HG02763 (cell line): ENCODE data around the gene MEIS3.

ENCODE experiments used
- ATAC-seq: cut with Tn5 transposase; IDR thresholded peaks from one replicate; pipeline ENCODE4 v1.9.1; 2021; ENCODE audit warnings: mild to moderate bottlenecking, moderate library complexity; ENCODE audit not compliant: unreplicated experiment

The MEIS3 gene

GRCh38 chr19:47419030-47419783 is at the start of gene MEIS3:
Gene MEIS3, minus strand, starts transcription at chr19:47419527. Its CDS starts 446 bp downstream, at chr19:47419081.
- no peak for ATAC-seq

- no peak for ATAC-seq
Measured at GRCh38 chr19:47467914-47468313, 48.6 kb upstream of the MEIS3 start.

GRCh38 chr19:47465957-47466356 is 46.6 kb upstream of the MEIS3 start:
- no peak for ATAC-seq

- no peak for ATAC-seq
Measured at GRCh38 chr19:47464675-47465419, 45.5 kb upstream of the MEIS3 start.

GRCh38 chr19:47461876-47462275 is 42.5 kb upstream of the MEIS3 start:
- ATAC-seq = no peak

GRCh38 chr19:47459477-47459876 is 40.1 kb upstream of the MEIS3 start:
- no peak for ATAC-seq

GRCh38 chr19:47458672-47459071 is 39.3 kb upstream of the MEIS3 start:
- ATAC-seq = no peak

GRCh38 chr19:47456721-47457474 is 37.6 kb upstream of the MEIS3 start:
- no peak for ATAC-seq

- ATAC-seq = no peak
Measured at GRCh38 chr19:47450478-47450877, 31.2 kb upstream of the MEIS3 start.

GRCh38 chr19:47448360-47448727 is 29.0 kb upstream of the MEIS3 start:
- no peak for ATAC-seq

GRCh38 chr19:47447470-47448359 is 28.4 kb upstream of the MEIS3 start:
- no peak for ATAC-seq

- ATAC-seq = no peak
Measured at GRCh38 chr19:47446534-47447469, 27.5 kb upstream of the MEIS3 start.

GRCh38 chr19:47445937-47446402 is 26.6 kb upstream of the MEIS3 start:
- ATAC-seq = no peak

- no peak for ATAC-seq
Measured at GRCh38 chr19:47445527-47445926, 26.2 kb upstream of the MEIS3 start.

GRCh38 chr19:47444388-47444821 is 25.1 kb upstream of the MEIS3 start:
- no peak for ATAC-seq

- no peak for ATAC-seq
Measured at GRCh38 chr19:47443331-47443730, 24.0 kb upstream of the MEIS3 start.

GRCh38 chr19:47438793-47439220 is 19.5 kb upstream of the MEIS3 start:
- no peak for ATAC-seq

- no peak for ATAC-seq
Measured at GRCh38 chr19:47437500-47437899, 18.2 kb upstream of the MEIS3 start.

- no peak for ATAC-seq
Measured at GRCh38 chr19:47436712-47437401, 17.5 kb upstream of the MEIS3 start.
